ENCODE data around the gene VRK1.

Gene VRK1

DNA sequence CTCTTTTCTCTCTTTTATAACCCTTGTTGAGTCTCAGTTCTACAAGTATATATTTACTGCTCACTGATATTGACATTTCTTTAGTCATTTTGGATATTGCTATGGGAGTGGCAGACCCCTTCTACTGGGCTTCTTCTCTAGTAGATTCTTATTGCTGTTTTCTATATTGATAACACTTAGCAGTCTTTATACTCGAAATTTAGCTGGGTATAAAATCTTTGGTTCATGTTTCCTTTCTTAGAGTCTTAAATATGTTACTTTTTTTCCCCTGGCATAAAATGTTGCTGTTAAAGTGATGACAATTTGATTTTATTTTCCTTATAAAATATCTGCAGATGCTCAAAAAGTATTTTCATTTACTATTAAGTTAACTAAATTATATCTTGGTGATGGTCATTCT lies 32.6 kb downstream of the VRK1 start:
- Histone ChIP-seq H2AFZ (ENCODE audit: low read length) (no peak overlapping the region), H3K4me2 (ENCODE audit: low read depth, low read length, poor library complexity, severe bottlenecking) (no peak overlapping the region), H3K4me1 (ENCODE audit: insufficient read depth, low read length, poor library complexity, severe bottlenecking) (no peaks in the 10 kb centered on the region), H3K9me2 (replicated peaks; ENCODE audit: low read depth, low read length) (no peaks in the 10 kb centered on the region), H4K20me1 (ENCODE audit: insufficient read depth, low read length, poor library complexity, severe bottlenecking) (peaks cover 27% of the 10 kb centered on the region), H3K79me2 (ENCODE audit: insufficient read depth, low read length) (peaks cover 85% of the 10 kb centered on the region), H3K9me3 (ENCODE audit: insufficient read depth, low read depth, low read length) (0 out of 2 replicates have a peak, but pooled peaks cover 7% of the 10 kb centered on the region), H3K27me3 (ENCODE audit: insufficient read depth, low read length, poor library complexity, severe bottlenecking) (no peaks in the 10 kb centered on the region), H3F3A (ENCODE audit: low read depth) (no peaks in the 10 kb centered on the region), H3K36me3 (ENCODE audit: insufficient read depth, low read length) (peaks cover 18% of the 10 kb centered on the region), H3K9ac (ENCODE audit: low read depth, low read length, poor library complexity, severe bottlenecking) (no peak overlapping the region), H3K4me3 (ENCODE audit: low read length, poor library complexity, severe bottlenecking) (no peak overlapping the region)
- no peak for TF ChIP-seq EZH2phosphoT487 (IDR thresholded peaks at IDR 0.05; ENCODE audit: borderline replicate concordance)
- TF ChIP-seq, protein P1, sequence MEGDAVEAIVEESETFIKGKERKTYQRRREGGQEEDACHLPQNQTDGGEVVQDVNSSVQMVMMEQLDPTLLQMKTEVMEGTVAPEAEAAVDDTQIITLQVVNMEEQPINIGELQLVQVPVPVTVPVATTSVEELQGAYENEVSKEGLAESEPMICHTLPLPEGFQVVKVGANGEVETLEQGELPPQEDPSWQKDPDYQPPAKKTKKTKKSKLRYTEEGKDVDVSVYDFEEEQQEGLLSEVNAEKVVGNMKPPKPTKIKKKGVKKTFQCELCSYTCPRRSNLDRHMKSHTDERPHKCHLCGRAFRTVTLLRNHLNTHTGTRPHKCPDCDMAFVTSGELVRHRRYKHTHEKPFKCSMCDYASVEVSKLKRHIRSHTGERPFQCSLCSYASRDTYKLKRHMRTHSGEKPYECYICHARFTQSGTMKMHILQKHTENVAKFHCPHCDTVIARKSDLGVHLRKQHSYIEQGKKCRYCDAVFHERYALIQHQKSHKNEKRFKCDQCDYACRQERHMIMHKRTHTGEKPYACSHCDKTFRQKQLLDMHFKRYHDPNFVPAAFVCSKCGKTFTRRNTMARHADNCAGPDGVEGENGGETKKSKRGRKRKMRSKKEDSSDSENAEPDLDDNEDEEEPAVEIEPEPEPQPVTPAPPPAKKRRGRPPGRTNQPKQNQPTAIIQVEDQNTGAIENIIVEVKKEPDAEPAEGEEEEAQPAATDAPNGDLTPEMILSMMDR (conservative IDR thresholded peaks at IDR 0.05; ENCODE audit: low read length), result no peak

DNA sequence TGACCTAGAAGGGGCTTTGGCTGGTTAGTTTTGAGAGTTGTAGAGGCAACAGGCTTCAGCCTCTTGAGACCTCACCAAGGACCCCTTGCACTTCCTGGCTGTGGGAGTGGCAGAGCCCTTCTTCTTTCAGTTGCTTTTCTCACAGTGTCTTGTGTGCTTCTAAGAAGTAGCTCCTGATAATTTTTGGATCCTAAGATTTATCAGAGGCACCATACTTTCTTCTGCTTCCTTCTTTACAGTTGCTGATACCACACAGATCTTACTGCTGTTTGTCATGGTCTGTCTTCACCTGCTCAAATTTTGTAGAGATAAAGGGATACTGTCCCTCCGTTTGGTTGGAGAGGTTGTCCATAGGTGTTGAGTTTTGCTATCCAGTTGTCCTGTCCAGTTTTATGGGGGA lies 33.8 kb downstream of the VRK1 start:
- no peak overlapping the region for H3K4me3 ChIP-seq (ENCODE audit: low read length, poor library complexity, severe bottlenecking)
- H3K9me3 ChIP-seq (ENCODE audit: insufficient read depth, low read depth, low read length), result 0 out of 2 replicates have a peak, but pooled peaks cover 7% of the 10 kb centered on the region
- no peaks in the 10 kb centered on the region for H3K27me3 ChIP-seq (ENCODE audit: insufficient read depth, low read length, poor library complexity, severe bottlenecking)
- no peak overlapping the region for H3K9ac ChIP-seq (ENCODE audit: low read depth, low read length, poor library complexity, severe bottlenecking)
- no peak overlapping the region for H3K4me2 ChIP-seq (ENCODE audit: low read depth, low read length, poor library complexity, severe bottlenecking)
- peaks cover 29% of the 10 kb centered on the region for H3K36me3 ChIP-seq (ENCODE audit: insufficient read depth, low read length)
- no peak overlapping the region for H2AFZ ChIP-seq (ENCODE audit: low read length)
- H4K20me1 ChIP-seq (ENCODE audit: insufficient read depth, low read length, poor library complexity, severe bottlenecking), result peaks cover 23% of the 10 kb centered on the region
- TF ChIP-seq, protein P1 (conservative IDR thresholded peaks at IDR 0.05; ENCODE audit: low read length), result no peak
- no peak for TF ChIP-seq EZH2phosphoT487 (IDR thresholded peaks at IDR 0.05; ENCODE audit: borderline replicate concordance)
- no peaks in the 10 kb centered on the region for H3K9me2 ChIP-seq (replicated peaks; ENCODE audit: low read depth, low read length)
- no peaks in the 10 kb centered on the region for H3F3A ChIP-seq (ENCODE audit: low read depth)
- H3K79me2 ChIP-seq (ENCODE audit: insufficient read depth, low read length), result peaks cover 74% of the 10 kb centered on the region
- H3K4me1 ChIP-seq (ENCODE audit: insufficient read depth, low read length, poor library complexity, severe bottlenecking), result no peaks in the 10 kb centered on the region

DNA sequence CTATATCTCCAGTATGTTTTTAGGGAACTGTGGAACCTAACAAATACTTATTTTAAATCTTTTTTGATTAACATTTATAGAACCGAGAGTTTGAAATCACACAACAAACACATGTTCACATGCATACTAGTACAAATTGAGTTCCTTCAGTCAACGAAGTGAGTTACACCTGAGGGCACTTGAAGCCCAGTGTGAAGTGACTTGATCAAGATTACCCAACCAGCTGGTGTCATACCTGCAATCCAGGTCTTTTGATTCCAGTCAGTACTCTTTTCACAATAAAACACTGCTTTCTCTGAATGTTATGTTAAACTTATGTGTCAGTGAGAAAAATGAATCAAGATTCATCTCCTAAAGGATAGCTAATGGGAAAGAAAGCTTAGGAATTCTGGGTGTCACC lies 35.2 kb downstream of the VRK1 start:
- TF ChIP-seq, protein P1 (conservative IDR thresholded peaks at IDR 0.05; ENCODE audit: low read length), result no peak
- peaks cover 41% of the 10 kb centered on the region for H3K36me3 ChIP-seq (ENCODE audit: insufficient read depth, low read length)

More for the DNA sequence above, 35.2 kb downstream of the VRK1 start:
- Histone ChIP-seq H3K9ac (ENCODE audit: low read depth, low read length, poor library complexity, severe bottlenecking) (no peak overlapping the region), H3K4me3 (ENCODE audit: low read length, poor library complexity, severe bottlenecking) (no peak overlapping the region), H3K9me2 (replicated peaks; ENCODE audit: low read depth, low read length) (no peaks in the 10 kb centered on the region), H3K79me2 (ENCODE audit: insufficient read depth, low read length) (peaks cover 60% of the 10 kb centered on the region), H3K4me1 (ENCODE audit: insufficient read depth, low read length, poor library complexity, severe bottlenecking) (no peaks in the 10 kb centered on the region), H2AFZ (ENCODE audit: low read length) (no peak overlapping the region), H3K27me3 (ENCODE audit: insufficient read depth, low read length, poor library complexity, severe bottlenecking) (no peaks in the 10 kb centered on the region), H3K4me2 (ENCODE audit: low read depth, low read length, poor library complexity, severe bottlenecking) (no peak overlapping the region), H4K20me1 (ENCODE audit: insufficient read depth, low read length, poor library complexity, severe bottlenecking) (peaks cover 19% of the 10 kb centered on the region), H3K9me3 (ENCODE audit: insufficient read depth, low read depth, low read length) (0 out of 2 replicates have a peak, but pooled peaks cover 7% of the 10 kb centered on the region), H3F3A (ENCODE audit: low read depth) (no peaks in the 10 kb centered on the region)

All from Loucy (cell line).